GM19463 (cell line): ENCODE results near the gene PAGE2.
"Not testable (repeated sequence)": the region's sequence is repeated elsewhere in the genome, so short reads cannot be mapped to it uniquely, and the experiment has no call there.

ENCODE experiments used
- ATAC-seq: cut with Tn5 transposase; IDR thresholded peaks from one replicate; pipeline ENCODE4 v1.9.1; 2021; ENCODE audit warnings: mild to moderate bottlenecking, moderate library complexity; ENCODE audit not compliant: unreplicated experiment

PAGE2 gene

GRCh38 chrX:55120761-55121358 lies 32.0 kb downstream of the PAGE2 start:
- ATAC-seq = no peak

DNA sequence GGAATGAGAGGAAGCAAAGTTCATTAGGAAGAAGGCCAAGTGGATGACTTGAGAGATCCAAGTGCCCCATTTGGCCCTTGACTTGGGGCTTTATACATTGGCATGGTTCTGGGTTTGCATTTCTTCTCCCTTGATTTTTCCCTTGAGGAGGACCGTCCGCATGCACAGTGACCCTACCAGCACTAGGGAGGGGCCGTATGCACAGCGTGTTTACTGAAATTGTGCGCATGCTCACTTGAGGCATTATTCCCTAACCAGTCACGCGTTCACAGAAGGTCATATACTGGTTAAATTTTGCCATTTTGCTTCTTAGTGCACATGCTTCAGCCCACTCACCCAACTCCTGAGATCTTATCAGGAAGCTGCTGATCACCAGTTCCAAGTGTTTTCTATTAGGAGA lies 35.1 kb downstream of the PAGE2 start:
- no peak for ATAC-seq

GRCh38 chrX:55127692-55128091 lies 38.9 kb downstream of the PAGE2 start:
- ATAC-seq = no peak

GRCh38 chrX:55129361-55129760 lies 40.5 kb downstream of the PAGE2 start:
- ATAC-seq = no peak

- no peak for ATAC-seq
Measured at GRCh38 chrX:55130481-55130880, 41.7 kb downstream of the PAGE2 start.

DNA sequence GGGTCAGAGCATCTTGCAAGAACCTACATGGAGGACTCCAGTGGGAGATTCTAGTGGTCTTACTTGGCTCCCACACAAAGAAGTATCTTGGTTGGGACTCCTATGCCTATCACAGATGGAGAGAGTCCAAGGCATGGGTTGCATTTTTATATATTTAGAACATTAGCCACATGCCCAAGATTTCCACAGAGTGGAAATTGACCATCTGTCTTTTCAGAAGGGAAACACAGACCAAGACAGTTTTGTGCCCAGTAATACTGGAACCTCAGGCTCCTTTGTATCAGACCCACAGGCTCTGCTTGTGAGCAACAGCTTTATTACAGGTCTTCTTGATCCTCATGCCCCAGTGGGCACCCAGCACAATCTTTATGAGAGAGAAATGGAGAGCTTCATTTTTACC lies 43.6 kb downstream of the PAGE2 start:
- ATAC-seq = no peak

DNA sequence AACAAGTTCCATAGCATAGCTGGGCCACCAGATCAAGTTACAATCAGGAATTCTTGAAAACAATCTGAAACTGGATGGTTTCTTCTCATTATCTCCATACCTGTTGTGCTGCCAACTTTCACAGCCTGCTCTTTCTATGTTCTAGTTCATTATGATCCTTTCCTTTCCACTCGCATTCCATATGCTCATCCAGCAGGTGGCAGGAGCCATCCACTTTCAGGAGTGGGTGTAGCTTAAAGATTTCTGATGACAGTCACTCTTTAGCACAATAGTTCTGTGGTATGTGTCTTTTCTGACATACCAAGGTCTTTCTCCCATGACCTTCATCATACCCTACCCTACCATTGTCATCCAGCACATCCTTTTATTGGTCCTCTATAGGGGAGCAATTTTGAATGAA lies 46.4 kb downstream of the PAGE2 start:
- ATAC-seq = no peak

DNA sequence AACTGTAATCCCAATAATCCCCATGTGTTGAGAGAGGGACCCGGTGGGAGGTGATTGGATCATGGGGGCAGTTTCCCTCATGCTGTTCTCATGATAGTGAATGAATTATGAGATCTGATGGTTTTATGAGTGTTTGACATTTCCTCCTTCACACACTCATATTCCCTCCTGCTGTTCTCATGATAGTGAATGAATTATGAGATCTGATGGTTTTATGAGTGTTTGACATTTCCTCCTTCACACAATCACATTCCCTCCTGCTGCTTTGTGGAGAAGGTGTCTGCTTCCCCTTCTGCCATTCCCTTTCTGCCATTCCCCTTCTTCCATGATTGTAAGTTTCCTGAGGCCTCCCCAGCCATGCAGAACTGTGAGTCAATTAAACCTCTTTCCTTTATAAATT lies 52.0 kb downstream of the PAGE2 start:
- not testable (repeated sequence) for ATAC-seq
